Right atrium auricular region (tissue), 2 donors: Measurements from ENCODE around the gene CALHM5. TPM values are rescaled to one million over a fixed set of nuclear protein-coding genes. Genes with fewer than 3 reads are reported as not detected.

Experiments used
- DNase-seq: peaks from one replicate; pipeline ENCODE4 v3.0.0-alpha.2; 2019; ENCODE audit warnings: low spot score
- H3K27ac ChIP-seq, 2 donors: fragments of 200-600 bp; sonication (generic); 1 replicate in 1 of 2; 2 replicates in 1 of 2; pipeline ENCODE4 v1.5.1; 2016 to 2019
- H3K27me3 ChIP-seq, 2 donors: fragments of 200-600 bp; sonication (generic); one replicate each; pipeline versions ENCODE4 v1.5.1 to v1.6.0; 2017 to 2019
- H3K36me3 ChIP-seq: fragments of 200-600 bp; sonication (generic); one replicate; pipeline ENCODE4 v1.5.1; 2016
- H3K4me1 ChIP-seq, 2 donors: fragments of 200-600 bp; sonication (generic); one replicate each; pipeline versions ENCODE4 v1.5.1 to v1.6.0; 2017 to 2019
- H3K4me3 ChIP-seq, 2 donors: fragments of 200-600 bp; sonication (generic); 1 replicate in 1 of 2; 2 replicates in 1 of 2; pipeline ENCODE4 v1.5.1; 2017 to 2019; ENCODE audit warnings: mild to moderate bottlenecking in 1 of 2, moderate library complexity in 1 of 2
- H3K9me3 ChIP-seq, 2 donors: fragments of 200-600 bp; sonication (generic); one replicate each; pipeline ENCODE4 v1.5.1; 2019
- CTCF ChIP-seq, 2 donors: fragments of 200-600 bp; sonication (generic); IDR thresholded peaks; one replicate each; pipeline ENCODE4 v1.5.1; 2019; ENCODE audit warnings: antibody characterized with exemption in 2 of 2
- total RNA-seq, 2 donors: library from RNA; depleted of rRNA; stranded (reverse); fragments of >200 nt; gene quantifications; one replicate each; pipeline ENCODE4 v1.1.0, GENCODE V29; 2016

CALHM5 gene
- total RNA-seq, 2 donors from 2014 or later: 2.3 to 3.4 TPM

GRCh38 chr6:116562614-116563013 lies 51.2 kb downstream of the CALHM5 start:
- peak overlapping the region in 1 of 2 donors; percentile 10 for H3K27ac ChIP-seq
- no peak for TF ChIP-seq CTCF (IDR thresholded peaks at IDR 0.05)
- H3K27me3 ChIP-seq: no peaks in the 10 kb centered on the region
- H3K4me3 ChIP-seq: no peak overlapping the region
- H3K4me1 ChIP-seq: peaks cover 0 to 12% of the 10 kb centered on the region in 2 donors
- H3K9me3 ChIP-seq: no peaks in the 10 kb centered on the region
- DNase-seq: no peak
- H3K36me3 ChIP-seq: no peaks in the 10 kb centered on the region

GRCh38 chr6:116563830-116564229 lies 52.4 kb downstream of the CALHM5 start:
- DNase-seq: no peak
- H3K27me3 ChIP-seq: no peaks in the 10 kb centered on the region
- peaks cover 0 to 8% of the 10 kb centered on the region in 2 donors for H3K4me1 ChIP-seq
- TF ChIP-seq CTCF (IDR thresholded peaks at IDR 0.05): no peak
- H3K4me3 ChIP-seq: no peak overlapping the region
- H3K9me3 ChIP-seq: no peaks in the 10 kb centered on the region
- no peaks in the 10 kb centered on the region for H3K36me3 ChIP-seq
- H3K27ac ChIP-seq: no peak overlapping the region

- no peak overlapping the region for H3K4me3 ChIP-seq
- H3K27me3 ChIP-seq: no peaks in the 10 kb centered on the region
- H3K9me3 ChIP-seq: no peaks in the 10 kb centered on the region
- no peak for TF ChIP-seq CTCF (IDR thresholded peaks at IDR 0.05)
- no peaks in the 10 kb centered on the region for H3K36me3 ChIP-seq
- H3K4me1 ChIP-seq: peaks cover 0 to 8% of the 10 kb centered on the region in 2 donors
- no peak for DNase-seq
- no peak overlapping the region for H3K27ac ChIP-seq
Measured at GRCh38 chr6:116564311-116564710, 52.9 kb downstream of the CALHM5 start.

DNA sequence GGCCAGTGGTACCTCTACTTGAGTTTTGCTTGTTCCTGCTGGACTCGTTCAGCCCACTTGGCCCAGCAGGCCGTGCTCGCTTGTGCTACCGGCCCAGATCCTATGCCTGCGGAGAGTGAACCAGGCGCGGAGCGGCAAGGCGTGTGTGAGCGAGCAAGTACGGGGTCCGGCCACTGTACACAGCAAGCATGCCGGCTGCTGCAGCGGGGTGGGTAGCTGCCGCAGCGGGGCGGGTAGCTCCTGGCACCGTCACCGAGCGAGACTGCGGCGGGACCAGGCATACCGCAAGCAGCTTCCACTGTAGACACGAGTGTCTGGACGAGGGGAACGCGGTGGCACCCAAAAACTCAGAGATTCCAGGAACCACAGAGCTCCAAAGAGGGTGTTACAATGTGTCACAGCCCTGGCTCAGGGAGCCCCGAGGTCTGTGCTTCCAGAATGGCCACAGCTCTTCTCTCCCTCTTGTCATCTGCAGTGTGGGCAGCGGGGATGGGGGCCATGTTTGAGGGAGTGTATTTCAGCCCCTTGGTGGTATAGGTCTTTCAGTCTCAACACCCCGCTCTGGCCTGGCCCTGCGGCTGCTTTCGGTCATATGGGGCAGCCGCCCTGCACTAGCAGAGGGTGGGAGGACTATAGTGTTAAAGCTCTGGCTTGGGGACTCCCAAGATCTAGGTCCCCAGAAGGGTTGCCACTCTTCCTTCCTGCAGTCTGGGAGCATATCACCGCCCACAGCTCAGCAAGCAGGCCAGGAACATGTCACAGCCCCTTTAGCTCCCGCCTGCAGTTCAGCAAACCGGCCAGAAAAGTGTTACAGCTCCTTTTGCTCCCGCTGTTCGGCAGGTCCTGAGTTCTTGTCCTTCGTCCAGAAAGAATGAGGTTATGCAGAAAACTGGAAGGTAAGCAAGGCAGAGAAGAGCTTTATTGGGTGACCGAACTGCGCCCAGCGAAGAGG lies 53.8 kb downstream of the CALHM5 start:
- Histone ChIP-seq H3K9me3 (no peaks in the 10 kb centered on the region), H3K36me3 (no peaks in the 10 kb centered on the region), H3K4me3 (peak overlapping the region; percentile 10 to 38), H3K27ac (no peak overlapping the region), H3K27me3 (no peaks in the 10 kb centered on the region), H3K4me1 (peaks cover 0 to 14% of the 10 kb centered on the region in 2 donors)
- TF ChIP-seq CTCF (IDR thresholded peaks at IDR 0.05): no peak
- no peak for DNase-seq

DNA sequence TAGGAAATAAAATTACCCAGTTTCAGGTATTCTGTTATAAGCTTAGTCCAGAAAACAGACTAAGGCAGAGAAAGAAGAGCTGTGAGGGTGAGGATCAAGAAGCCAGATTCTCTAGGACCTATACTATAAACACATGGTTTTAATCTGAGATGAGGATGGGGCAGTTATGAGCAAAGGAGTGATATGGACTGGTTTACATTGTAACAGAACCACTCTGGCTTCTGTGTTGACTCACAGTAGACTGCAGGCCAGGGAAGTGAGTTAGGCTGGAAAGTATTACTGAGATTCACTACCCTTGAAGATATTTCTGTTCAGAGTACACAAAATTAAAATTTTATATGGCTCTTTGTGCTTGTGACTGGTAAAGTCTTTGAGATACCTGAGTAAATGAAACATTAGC lies 56.7 kb downstream of the CALHM5 start:
- no peak overlapping the region for H3K27ac ChIP-seq
- H3K9me3 ChIP-seq: no peaks in the 10 kb centered on the region
- peaks cover 0 to 23% of the 10 kb centered on the region in 2 donors for H3K4me1 ChIP-seq
- no peaks in the 10 kb centered on the region for H3K27me3 ChIP-seq
- H3K36me3 ChIP-seq: no peaks in the 10 kb centered on the region
- no peak for TF ChIP-seq CTCF (IDR thresholded peaks at IDR 0.05)
- H3K4me3 ChIP-seq: no peak overlapping the region
- DNase-seq: no peak
